Activated CD8-positive, alpha-beta memory T cell treated with anti-CD3 and anti-CD28 coated beads, Interleukin-2, amount 50 U/mL, for 1 hour (primary cell): ENCODE measurements around the gene TLE7.

ENCODE experiments used
- DNase-seq: peaks from one replicate; pipeline ENCODE4 v3.0.0-alpha.2; 2020; ENCODE audit errors: extremely low read depth

The TLE7 gene

GRCh38 chr16:71412270-71413160 is 29.3 kb downstream of the TLE7 start:
- DNase-seq: peak; percentile 45

GRCh38 chr16:71410146-71410545 is 31.7 kb downstream of the TLE7 start:
- no peak for DNase-seq

- DNase-seq: no peak
Observed at GRCh38 chr16:71409011-71409775, 32.7 kb downstream of the TLE7 start.

GRCh38 chr16:71408536-71408935 is 33.3 kb downstream of the TLE7 start:
- DNase-seq: no peak

GRCh38 chr16:71407731-71408130 is 34.1 kb downstream of the TLE7 start:
- DNase-seq: no peak

GRCh38 chr16:71406724-71407123 is 35.1 kb downstream of the TLE7 start:
- DNase-seq: no peak

GRCh38 chr16:71406316-71406715 is 35.5 kb downstream of the TLE7 start:
- no peak for DNase-seq

GRCh38 chr16:71404364-71404763 is 37.5 kb downstream of the TLE7 start:
- DNase-seq: no peak

GRCh38 chr16:71402674-71403073 is 39.2 kb downstream of the TLE7 start:
- DNase-seq: no peak

- DNase-seq: no peak
Observed at GRCh38 chr16:71402007-71402406, 39.8 kb downstream of the TLE7 start.

GRCh38 chr16:71399801-71400563 is 41.9 kb downstream of the TLE7 start:
- no peak for DNase-seq

GRCh38 chr16:71396594-71396993 is 45.3 kb downstream of the TLE7 start:
- DNase-seq: no peak

GRCh38 chr16:71389330-71389729 is 52.5 kb downstream of the TLE7 start:
- no peak for DNase-seq

GRCh38 chr16:71387045-71387871 is 54.6 kb downstream of the TLE7 start:
- no peak for DNase-seq

- no peak for DNase-seq
Observed at GRCh38 chr16:71384073-71384724, 57.7 kb downstream of the TLE7 start.

GRCh38 chr16:71383054-71383773 is 58.6 kb downstream of the TLE7 start:
- no peak for DNase-seq

- no peak for DNase-seq
Observed at GRCh38 chr16:71380831-71381230, 61.0 kb downstream of the TLE7 start.
